SU-DHL-6 (cell line): ENCODE results near the gene CDKAL1.

Experiments used
- EZH2phosphoT487 ChIP-seq: fragments of 200-600 bp; sonication (generic), shearing (Covaris generic); conservative IDR thresholded peaks from 2 replicates; pipeline ENCODE4 v1.6.1; 2018; ENCODE audit warnings: mild to moderate bottlenecking, antibody characterized with exemption, low read length, moderate library complexity, mixed read lengths
- TF ChIP-seq, protein P1 (sequence below): fragments of 200-600 bp; sonication (generic); IDR thresholded peaks from one replicate; pipeline ENCODE4 v1.5.1; 2017; ENCODE audit warnings: antibody characterized with exemption, mild to moderate bottlenecking, low read length, moderate library complexity; ENCODE audit not compliant: insufficient read depth, poor library complexity, severe bottlenecking

DNA sequence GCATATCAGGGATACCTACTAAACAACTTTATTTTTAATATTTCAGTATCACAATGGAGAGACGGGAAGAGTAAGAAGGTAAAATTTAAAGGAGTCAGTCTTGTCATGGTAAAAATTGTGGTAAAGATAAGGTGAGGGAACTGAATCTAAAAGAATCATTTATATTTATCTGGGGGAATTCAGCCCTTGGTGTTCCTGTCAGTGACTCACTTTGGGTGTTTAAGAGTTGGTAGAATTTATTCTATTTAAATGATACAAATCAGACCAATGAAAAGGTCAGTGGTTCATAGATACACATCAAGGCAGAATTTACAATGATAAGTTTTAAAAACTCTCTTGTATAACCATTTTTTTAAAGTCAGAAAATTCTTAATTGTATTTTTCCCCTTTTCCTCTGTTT lies 164.4 kb downstream of the CDKAL1 start:
- TF ChIP-seq, protein P1, sequence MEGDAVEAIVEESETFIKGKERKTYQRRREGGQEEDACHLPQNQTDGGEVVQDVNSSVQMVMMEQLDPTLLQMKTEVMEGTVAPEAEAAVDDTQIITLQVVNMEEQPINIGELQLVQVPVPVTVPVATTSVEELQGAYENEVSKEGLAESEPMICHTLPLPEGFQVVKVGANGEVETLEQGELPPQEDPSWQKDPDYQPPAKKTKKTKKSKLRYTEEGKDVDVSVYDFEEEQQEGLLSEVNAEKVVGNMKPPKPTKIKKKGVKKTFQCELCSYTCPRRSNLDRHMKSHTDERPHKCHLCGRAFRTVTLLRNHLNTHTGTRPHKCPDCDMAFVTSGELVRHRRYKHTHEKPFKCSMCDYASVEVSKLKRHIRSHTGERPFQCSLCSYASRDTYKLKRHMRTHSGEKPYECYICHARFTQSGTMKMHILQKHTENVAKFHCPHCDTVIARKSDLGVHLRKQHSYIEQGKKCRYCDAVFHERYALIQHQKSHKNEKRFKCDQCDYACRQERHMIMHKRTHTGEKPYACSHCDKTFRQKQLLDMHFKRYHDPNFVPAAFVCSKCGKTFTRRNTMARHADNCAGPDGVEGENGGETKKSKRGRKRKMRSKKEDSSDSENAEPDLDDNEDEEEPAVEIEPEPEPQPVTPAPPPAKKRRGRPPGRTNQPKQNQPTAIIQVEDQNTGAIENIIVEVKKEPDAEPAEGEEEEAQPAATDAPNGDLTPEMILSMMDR = no peak
- TF ChIP-seq EZH2phosphoT487 = no peak
